Esophagus squamous epithelium (tissue), 4 donors: ENCODE measurements around the gene ATP11B.

Experiments used
- CTCF ChIP-seq, 6 experiments: fragments of 450-650 bp in 4 of 6; fragments of 200-600 bp in 2 of 6; sonication (generic) in 2 of 6; IDR thresholded peaks; one replicate each; pipeline ENCODE4 v1.5.1; 2016 to 2019; ENCODE audit warnings: antibody characterized with exemption in 6 of 6, mild to moderate bottlenecking in 4 of 6, moderate library complexity in 4 of 6
- POLR2A ChIP-seq, 4 donors: fragments of 450-650 bp; IDR thresholded peaks; one replicate each; pipeline ENCODE4 v1.6.1; 2017; ENCODE audit warnings: antibody characterized with exemption in 4 of 4, mild to moderate bottlenecking in 4 of 4, moderate library complexity in 3 of 4

GRCh38 chr3:182862159-182862860 is 69.0 kb downstream of the ATP11B start:
- no peak for TF ChIP-seq CTCF (IDR thresholded peaks at IDR 0.05)
- no peak for TF ChIP-seq POLR2A (IDR thresholded peaks at IDR 0.05)
